NK-92 (cell line): Measurements from ENCODE around the gene NEK8.
A peak's percentile ranks its signal among the peaks of the same experiment; 100 is the strongest.

ENCODE experiments used
- DNase-seq: peaks from one replicate; lab custom pipeline; 2025; ENCODE audit not compliant: unreplicated experiment; lab: John Stamatoyannopoulos, UW

NEK8 gene

DNA sequence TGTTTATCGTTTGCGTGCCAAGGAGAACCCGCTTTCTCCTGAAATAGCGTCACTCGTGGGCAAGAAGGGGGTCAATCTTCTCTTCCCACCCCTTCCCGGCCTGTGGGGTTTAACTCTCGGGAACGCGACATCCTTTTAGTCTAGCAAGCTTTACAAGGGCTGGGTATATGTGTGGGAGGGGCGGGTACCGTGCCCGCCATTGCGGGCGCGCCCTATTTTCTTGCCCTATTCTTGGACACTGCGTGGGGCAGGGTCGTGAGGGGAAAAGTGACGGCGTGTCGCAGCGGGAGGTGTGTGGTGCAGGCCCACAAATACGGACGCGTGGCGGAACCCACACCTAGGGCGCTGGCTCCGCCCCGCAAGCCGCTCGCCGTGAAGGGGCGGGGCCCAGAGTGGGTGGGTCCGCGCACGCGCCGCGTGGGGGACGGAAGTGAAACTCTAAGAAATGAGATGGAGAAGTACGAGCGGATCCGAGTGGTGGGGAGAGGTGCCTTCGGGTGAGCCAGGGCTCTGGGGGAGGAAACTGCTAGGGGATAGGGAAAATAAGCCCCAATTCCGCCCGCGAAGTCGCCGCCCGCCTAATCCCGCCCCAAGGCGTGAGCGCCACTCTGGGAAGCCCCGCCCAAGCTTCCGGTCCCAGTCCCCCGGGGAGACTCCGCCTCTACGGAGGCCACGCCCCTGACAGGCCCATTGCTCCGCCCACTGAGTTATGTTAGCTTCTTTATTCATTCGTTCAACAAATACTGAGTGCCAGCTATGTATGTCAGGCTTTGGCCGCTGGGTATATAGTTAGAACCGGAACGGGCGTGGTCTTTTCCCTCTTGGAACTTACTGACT, at the start of gene NEK8:
Gene NEK8, plus strand, starts transcription at position 425 of the 837 bp plus-strand sequence. Its CDS starts 26 bp downstream, at position 451.
- DNase-seq = peak; percentile 77

DNA sequence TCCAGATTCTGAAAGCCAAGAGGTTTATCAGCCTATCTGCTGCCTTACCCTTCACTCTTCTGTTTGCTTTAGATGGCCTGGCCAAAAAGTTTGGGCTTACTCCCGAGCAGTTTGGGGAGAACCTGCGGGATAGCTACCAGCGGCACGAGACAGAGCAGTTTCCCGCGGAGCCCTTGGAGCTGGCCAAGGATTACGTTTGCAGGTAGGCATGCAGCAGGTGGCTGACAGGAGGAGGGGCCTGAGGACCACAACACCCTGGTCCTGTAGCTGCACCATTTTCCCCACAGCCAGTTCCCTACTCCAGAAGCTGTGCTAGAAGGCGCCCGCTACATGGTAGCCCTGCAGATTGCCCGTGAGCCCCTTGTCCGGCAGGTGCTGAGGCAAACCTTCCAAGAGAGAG, 45.9 kb upstream of the NEK8 start:
- DNase-seq = no peak

DNA sequence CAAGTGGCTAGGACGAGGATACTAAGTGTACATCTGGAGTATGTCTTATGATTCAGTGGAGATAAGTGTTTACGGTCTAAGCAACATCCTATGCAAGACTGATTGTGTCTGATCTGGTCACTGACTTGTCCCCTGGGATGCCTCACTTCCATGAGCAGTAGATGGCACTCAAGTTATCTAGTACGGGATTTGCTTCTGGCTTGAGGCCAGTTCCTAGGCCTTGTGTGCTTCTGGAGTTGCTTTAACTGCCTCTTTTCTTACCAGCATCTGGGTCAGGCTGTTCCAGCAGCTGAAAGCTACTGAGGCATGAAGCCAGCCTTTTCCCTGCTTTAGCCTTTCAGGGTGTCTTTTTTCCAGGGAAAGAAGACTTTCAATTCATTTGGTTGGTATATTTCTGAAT, 43.6 kb upstream of the NEK8 start:
- DNase-seq = no peak

DNA sequence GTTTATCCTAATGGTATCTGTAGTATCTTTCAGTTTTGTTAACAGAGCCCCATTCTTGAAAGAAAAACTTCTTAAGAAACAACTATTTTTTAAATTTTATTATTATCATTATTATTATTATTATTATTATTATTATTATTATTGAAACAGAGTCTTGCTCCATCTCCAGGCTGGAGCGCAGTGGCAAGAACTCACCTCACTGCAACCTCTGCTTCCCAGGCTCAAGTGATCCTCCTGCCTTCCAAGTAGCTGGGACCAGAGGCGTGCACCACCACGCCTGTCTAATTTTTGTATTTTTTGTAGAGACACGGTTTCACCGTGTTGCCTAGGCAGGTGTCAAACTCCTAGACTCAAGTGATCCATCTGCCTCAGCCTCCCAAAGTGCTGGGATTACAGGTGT, 43.2 kb upstream of the NEK8 start:
- no peak for DNase-seq

DNA sequence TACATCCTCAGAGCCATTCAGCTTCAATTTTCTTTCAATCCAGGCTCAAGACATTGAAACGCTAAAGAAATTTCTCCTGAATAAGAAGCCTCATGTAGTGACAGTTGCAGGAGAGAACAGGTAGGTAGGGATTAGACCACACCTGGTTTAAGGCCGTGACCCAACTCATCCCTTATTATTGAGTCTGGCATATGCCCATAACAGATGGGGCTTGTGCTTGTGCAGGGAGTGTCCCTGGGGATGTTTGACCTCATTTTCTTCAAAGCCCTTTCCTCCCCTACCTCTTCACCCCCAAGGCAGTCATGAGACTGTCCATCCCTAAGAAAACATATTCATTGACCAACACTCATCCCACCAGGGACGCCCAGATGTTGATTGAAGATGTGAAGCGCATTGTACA, 42.3 kb upstream of the NEK8 start:
- DNase-seq = no peak

DNA sequence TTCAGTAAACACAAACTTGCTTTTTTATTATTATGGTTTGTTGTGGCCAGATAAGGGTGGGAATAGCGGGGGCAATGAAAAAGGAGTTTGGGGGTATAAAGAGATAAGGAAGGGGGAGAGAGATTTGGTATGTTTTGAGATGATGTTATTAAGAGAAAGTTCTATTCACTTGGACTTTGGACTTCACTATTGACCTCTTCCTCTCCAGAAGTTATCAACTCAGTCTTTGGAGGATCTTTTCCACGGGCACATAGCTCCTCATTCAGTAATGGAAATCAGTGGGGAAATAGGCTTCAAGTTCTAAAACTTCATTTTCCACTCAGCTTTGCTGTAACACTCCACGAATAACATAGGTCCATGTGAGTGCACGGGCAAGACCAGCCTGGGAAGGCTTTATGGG, 40.1 kb upstream of the NEK8 start:
- no peak for DNase-seq

DNA sequence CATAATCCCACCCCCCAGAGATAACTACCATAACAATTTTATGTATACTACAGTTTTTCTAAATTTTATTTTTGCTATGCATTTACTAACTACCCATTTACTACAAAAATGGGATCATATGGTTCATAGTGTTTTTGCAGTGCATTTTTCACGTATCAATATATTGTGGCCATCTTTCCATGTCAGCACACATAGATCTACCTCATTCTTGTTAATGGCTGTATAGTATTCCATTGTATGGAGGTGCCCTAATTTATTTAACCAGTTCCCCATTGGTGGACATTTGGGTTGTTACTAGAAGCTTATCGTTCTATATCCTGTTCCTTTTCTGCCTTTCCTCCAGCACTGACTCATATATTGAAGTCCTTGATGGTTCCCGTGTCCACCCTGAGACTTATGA, 39.6 kb upstream of the NEK8 start:
- DNase-seq = no peak

DNA sequence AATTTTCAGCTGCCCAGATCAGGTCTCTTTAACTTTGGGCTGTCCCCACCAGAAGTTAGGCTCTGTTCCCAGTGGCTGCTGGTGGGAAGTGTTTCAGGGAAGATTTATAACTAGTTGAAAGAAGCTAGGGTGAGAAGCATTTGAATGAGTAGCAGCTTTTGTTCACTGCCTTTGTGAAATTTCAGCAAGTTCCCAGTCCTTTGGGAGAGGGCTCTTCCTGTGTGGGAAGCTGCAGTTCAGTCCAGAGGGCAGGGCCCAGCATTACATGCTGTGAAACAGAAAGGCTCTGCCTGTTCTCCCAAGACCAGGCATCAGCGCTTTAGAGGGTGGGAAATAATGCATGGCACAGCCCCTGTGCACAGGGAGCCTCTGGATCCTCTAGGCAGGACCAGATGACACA, 34.7 kb upstream of the NEK8 start:
- DNase-seq = no peak

DNA sequence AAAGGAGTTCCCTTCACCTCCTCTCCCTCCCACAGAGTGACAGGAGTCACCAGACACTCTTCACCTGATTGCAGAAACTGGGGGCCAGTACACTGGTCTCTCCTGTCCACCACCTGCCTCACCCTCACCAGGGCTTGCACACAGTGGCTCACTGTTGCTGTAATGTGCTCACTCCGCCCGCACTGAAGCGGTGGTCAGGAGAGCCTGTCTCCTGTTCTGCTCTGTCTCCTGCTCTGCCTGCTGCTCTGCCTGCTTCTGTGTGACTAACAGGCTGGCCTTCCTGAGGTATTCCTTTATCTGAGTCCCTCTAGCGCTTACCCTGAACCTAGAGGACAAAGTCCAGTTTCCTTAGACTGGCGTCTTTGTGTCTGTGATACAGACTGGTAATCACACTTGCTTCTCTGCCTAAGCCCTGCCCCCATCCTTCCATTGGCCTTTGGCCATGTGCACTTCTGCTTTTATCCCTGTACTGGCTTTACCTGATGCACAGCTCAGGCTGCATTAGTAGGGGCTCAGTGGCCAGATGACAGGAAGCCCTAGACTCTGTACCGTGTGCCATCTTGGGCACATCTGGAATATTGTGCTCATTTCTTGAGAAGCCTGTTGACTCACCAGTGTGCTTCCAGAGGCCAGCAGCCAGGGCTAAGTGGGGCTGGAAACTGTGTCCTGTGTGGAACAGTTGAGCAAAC, 30.2 kb upstream of the NEK8 start:
- no peak for DNase-seq

DNA sequence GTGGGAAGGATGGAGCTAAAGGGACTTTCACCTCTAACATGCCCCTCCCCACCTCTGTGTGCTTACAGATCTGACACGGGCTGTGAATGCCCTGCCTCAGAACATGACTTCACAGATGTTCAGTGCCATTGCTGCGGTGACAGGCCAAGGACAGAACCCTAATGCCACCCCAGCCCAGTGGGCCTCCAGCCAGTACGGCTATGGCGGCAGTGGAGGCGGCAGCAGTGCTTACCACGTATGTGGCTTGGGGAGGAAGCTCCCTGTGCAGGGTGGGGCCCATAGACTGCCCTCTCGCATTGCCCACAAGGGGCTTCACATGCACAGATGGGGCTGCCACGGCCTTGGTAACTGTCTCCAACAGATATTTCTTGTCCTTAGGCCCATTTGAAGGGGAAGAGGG, 28.3 kb upstream of the NEK8 start:
- DNase-seq = no peak

DNA sequence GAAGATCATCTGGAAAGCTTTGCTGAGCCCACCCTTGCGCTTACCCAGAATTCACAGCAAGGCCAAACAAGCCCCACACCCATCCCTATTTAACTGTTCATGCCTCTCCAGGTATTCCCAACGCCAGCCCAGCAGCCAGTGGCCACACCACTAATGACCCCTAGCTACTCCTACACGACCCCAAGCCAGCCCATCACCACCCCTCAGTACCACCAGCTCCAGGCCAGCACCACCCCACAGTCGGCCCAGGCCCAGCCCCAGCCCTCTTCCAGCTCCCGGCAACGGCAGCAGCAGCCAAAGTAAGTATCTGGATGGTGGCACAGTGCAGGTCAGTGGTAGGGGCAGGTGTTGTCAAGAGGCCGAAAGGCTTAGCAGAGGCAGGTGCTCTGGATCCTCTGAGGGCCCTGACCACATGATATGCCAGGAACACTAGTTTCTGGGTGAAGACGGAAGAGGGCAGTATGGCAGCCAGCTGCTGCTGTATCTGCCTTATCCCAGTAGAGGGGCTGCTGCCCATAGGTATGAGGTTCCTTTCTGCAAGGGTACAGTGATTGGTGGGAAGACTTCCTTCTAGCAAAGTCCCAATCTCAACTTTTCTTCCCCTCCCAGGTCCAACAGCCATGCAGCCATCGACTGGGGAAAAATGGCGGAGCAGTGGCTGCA, 27.6 kb upstream of the NEK8 start:
- DNase-seq = no peak

DNA sequence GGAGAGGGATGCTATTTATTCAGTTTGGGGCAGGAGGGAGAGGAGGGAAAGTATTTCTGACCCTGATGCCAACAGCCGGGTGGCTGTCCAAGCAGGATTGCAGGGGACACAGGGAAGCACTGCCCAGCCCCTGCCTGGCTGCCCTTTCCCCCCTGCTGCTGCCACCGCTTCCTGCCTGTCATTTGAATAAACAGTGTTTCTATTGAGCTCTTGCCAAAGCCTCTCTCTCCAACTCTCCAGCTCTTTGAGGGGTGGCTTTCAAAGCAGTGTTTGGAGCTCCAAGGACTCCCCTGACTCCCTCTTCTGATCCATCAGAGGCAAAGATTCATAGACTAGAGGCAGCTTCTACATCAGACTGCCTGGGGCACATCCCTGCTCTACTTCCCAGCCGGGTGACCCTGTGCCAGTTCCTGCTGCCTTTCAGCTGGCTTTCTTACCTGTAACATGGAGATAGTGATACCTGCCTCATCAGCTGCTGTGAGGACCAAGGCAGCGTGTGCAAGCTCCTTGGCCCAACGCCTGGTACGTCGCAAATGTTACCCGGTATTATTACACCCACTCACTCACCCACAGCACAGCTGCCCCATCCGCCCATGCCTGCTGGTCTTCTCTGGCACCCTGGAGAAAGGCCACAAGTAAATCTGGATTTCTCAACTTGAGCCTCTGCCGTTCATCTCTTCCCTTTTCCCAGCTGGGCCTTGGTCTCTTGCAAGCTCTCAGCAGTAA, 26.4 kb upstream of the NEK8 start:
- no peak for DNase-seq

DNA sequence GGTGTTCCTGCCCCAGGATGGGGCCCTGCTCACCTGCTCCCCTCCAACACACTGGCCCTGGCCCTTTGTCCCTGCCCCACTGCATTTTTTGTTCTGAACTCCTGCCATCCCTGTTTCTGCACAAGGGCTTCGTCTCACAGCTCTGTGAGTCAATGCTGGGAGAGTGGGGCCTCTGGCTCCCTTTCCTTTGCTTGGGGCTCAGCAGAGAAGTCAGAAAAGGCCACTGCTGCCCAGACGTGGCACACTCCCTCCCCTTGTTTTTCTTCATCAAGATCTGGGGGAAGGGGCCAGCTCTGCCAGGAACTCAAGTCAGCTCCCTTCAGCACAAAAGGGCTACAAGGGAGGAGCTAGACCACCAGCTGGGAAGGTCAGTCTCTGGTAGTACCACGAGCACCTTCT, 25.8 kb upstream of the NEK8 start:
- DNase-seq = no peak

DNA sequence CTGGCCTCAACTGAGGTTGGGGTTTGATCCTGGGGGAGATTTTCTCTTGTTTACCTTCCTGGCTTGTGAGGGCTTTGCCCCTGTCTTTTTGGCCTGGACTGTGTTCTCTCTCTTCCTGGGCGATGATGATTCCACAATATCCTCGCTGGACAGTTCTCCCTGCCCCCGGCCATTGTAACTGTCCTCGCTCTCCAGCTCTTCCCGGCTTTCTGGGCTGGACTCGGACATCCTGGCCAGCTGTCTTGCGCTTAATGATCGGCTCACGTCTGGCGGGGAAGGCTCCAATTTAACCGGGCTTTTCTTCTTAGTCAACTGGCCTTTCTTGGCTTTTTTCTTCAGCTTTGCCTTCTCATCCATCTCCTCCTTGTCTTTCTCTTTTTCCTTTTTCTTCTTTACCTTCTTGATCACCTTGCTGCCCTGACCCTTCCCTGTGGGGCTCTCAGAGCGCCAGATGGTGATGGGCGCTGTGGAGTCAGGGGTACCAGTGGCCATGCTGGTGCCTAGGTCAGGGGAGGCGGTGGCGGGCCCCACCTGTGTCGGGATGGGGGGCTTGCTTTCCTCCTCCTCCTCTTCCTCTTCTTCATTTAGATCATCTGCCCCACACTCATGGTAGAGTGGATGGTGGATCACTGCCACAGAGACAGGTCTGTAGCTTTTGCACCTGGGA, 24.9 kb upstream of the NEK8 start:
- DNase-seq = no peak

DNA sequence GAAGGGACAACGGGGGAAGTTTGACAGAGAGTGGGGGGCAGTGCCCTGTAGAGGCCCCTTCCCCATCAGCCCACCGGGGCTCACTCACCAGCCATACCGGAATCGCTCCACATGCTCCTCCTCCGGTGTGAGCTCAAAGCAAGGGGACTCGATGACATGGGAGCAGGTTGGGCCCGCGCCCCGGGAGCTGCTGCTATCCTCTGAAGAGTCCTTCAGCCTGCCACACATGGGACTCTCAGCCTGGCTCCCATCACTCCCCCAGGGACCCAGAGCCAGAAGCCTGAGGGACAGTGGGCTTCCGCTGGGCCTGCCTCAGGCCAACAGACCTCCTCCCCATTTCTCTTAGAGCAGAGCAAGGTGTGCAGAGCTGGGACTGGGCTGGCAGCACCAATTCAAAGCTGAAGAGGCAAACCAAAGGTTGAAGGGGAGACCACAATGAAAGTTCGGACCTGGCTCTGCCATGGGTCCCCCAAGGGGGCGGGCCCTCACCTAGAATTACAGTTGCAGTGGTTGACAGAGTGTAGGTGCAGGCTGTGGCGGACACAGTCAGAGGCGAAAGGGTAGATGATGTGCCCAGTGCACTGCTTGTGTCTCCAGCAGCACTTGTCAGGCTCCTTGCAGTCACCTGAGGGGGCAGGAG, 24.2 kb upstream of the NEK8 start:
- no peak for DNase-seq

DNA sequence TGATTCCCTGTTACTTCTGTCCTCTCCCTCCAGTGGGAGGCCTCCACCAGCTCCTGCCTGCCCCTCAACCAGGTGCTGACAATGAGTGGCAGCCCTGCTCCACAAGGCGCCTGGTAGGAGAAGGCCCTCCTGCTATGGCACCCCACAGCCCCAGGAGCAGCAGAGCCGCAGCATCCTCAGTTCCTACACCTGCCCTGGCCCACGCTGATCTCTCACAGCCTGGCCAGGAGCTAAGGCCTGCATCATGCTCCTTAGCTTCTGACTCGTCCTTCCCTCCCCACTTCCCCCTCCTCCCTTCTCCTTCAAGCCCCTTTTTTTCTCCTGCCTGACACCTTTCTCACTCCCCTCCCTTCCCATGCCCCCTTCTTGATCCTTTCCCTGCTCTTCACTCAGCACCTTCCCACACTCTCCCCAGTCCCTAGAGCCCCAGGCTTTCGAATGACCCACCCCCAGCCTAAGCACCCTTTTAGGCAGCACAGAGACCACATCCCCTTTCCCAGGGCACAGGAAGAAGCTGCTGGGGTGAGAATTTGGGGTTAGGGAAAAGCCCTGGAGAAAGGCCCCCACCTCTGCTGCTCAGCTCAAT, 23.4 kb upstream of the NEK8 start:
- DNase-seq = no peak

DNA sequence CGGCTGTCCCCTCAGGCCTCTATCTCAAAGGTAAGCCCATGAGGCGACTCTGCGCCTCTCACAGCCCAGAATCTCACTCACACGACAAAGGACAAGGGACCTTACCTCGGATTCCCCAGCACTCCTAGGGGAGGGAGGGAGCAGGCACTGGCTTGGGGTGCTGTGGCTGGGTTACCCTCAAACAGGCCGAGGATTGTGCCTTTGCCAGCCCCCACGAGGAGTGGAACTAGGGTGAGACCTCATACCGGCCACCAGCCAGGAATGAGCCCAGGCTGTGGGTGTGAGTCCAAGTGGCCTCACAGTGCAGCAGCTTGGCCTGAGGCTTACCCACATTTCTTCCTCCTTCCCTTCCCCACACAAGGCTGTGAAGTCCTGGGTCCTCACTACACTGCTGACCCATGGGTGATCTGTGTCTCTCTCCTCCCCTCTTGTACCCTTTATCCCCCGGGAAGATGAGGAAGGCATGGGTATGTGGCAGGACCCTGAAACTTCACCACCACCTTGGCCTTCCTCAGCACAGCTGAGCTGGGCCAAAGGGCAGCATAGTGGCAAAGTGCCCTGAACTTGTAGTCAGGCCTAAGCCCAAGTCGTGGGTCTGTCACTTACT, 22.8 kb upstream of the NEK8 start:
- DNase-seq = no peak

DNA sequence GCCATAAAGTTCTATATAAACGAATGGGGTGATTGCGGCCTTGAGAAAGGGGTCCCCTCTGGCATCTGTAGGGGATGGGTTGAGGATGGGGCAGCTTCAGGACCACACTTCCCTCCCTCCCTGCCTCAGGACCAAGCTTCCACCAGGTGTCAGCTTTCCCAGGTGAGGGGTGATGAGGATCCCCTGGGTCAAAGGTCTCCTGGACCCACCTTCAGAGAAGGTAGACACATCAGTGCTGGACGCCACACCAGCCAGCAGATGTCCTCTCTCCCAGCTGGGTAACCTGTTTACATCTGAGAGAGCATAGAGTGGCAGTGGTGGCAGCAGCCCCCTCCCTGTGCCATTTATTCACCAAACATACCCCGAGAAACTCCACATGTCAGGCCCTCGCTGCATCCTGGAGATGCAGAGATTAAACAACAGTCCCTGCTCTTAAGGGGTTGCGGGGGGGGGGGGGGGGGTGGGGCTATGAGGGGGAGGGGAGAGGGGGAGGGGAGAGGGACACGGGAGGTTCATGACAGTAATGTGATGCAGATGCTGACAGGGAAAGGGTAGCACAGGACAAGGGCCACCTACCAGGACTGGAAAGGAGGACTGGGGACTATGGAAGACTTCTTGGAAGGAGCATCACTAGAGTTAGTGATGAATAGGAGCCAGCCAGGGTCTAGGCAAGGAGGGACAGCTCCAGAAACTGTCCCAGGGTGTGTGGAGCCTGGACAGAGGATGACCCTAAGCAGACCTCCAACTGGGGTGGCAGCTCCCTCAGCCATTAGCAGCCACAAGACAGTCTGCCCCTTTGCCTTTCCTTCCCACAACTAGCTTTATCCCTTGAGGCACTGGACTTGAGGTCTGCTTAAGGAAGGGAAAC, 21.9 kb upstream of the NEK8 start:
- DNase-seq = no peak

DNA sequence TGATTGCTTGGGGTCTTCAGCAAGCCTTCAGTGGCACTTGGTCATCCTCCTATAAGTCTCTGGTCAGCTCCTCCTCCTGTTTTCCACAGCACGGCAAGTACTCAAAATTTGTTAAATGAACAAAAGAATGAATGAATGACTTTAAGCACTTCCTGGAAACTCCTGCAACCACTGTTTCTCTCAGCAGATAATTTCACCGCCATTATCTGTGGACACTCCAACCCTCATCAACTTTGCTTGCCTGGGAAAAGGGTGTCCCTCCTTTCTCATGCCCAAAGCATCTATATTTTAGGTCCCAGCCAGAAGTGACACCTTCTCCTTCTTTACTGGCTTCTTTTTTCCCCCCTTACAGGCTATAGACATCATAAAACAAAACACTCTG, 21.3 kb upstream of the NEK8 start:
- DNase-seq = no peak
